Small intestine (tissue), 7 donors: ENCODE results near the gene YOD1. TPM values are rescaled to one million over a fixed set of nuclear protein-coding genes. Genes with fewer than 3 reads are reported as not detected.
"Not testable (repeated sequence)": the region's sequence is repeated elsewhere in the genome, so short reads cannot be mapped to it uniquely, and the experiment has no call there.

Experiments used
- DNase-seq, 2 donors: peaks; one replicate each; pipeline versions ENCODE4 v3.0.0 to v3.0.0-alpha.2; 2013
- FAIRE-seq: peaks from 2 replicates; lab custom pipeline; 2012; peaks lifted over from hg19 to GRCh38; lab: Jason Lieb, UNC
- H3K27ac ChIP-seq, 3 donors: one replicate each; pipeline ENCODE4 v1.5.1; 2013; ENCODE audit warnings: low read length in 2 of 3, mild to moderate bottlenecking in 2 of 3, control low read depth in 1 of 3, inconsistent platforms in 1 of 3, low read depth in 1 of 3, moderate library complexity in 1 of 3
- H3K27me3 ChIP-seq, 3 donors: one replicate each; pipeline ENCODE4 v1.6.1; 2013; ENCODE audit warnings: low read length in 3 of 3, inconsistent platforms in 1 of 3; ENCODE audit not compliant: control insufficient read depth in 3 of 3, insufficient read depth in 3 of 3
- H3K36me3 ChIP-seq, 3 donors: one replicate each; pipeline ENCODE4 v1.6.1; 2013; ENCODE audit warnings: low read length in 3 of 3, inconsistent platforms in 1 of 3, low read depth in 1 of 3, mild to moderate bottlenecking in 1 of 3, moderate library complexity in 1 of 3; ENCODE audit not compliant: control insufficient read depth in 3 of 3, insufficient read depth in 2 of 3
- H3K4me1 ChIP-seq, 3 donors: one replicate each; pipeline ENCODE4 v1.6.1; 2013; ENCODE audit warnings: low read length in 2 of 3, inconsistent platforms in 1 of 3, low read depth in 1 of 3, mild to moderate bottlenecking in 1 of 3, moderate library complexity in 1 of 3; ENCODE audit not compliant: control insufficient read depth in 3 of 3, insufficient read depth in 2 of 3
- H3K4me3 ChIP-seq, 3 donors: one replicate each; pipeline ENCODE4 v1.5.1; 2013; ENCODE audit warnings: low read length in 3 of 3, control low read depth in 1 of 3, inconsistent platforms in 1 of 3, low read depth in 1 of 3, mild to moderate bottlenecking in 1 of 3, moderate library complexity in 1 of 3
- H3K9me3 ChIP-seq, 2 donors: one replicate each; pipeline ENCODE4 v1.6.1; 2013; ENCODE audit warnings: low read depth in 1 of 2, low read length in 1 of 2; ENCODE audit not compliant: control insufficient read depth in 2 of 2, insufficient read depth in 1 of 2
- WGBS, 3 donors: extraction: QIAGEN DNeasy Blood & Tissue Kit; methylation state at CpG; one replicate each; pipeline ENCODE4 v1.1.7; 2013; 5-methylcytosine and 5-hydroxymethylcytosine counted together
- polyA plus RNA-seq, 4 donors: library from polyadenylated mRNA; stranded (reverse) in 3 of 4; unstranded in 1 of 4; fragments of 200-250 nt in 3 of 4; fragments of 120-200 nt in 1 of 4; gene quantifications; one replicate each; pipeline versions ENCODE4 v1.2.1 to v1.2.3, GENCODE V29; 2013
- donor health status: healthy with polysubstance abuse.
- donor health status: control.
- donor health status: control.
- donor health status: Bipolar disorder and iron deficiency.
- donor health status: healthy.

YOD1 gene
- polyA plus RNA-seq, 4 donors = 1.9 to 8.4 (median 2.7) TPM

DNA sequence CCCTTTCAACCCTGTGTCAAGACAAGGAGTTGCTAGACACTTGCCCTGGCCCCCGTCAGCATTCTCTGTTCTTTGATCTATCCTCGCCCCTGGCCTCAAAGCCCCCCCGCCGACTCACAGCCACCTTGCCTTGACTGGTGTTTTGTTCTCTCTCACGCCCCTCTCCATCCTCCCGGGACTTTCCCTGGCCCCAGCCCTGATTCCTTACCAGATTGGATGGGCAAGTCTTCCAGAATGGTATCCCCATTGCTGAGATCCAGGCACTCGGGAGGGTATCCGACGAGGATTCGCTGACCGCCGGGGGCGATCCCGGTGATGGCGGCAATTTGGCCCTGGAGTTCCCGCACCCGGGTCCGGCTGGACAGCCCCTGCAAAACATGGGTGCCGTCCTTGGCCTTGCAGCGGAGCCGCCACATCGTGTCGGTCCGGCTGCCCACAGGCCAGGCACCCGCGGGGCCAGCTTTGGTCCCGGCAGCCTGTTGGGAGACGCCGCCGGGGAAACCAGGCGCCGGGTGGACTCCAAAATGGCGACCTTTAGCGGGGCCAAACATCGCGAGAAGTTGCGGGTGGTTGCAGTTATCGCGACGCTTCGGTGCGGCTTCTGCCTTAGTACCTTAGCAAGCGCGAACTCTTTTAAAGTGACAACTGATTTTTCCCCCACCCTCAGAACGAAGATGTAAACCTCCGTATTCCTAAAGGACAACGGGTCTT, 373 bp downstream of the YOD1 start:
- no peaks in the 10 kb centered on the region for H3K9me3 ChIP-seq
- no peaks in the 10 kb centered on the region for H3K27me3 ChIP-seq
- DNase-seq = peak; percentile 92 to 97
- WGBS, 3 donors = 0 to 1% (median 0%) methylated on average over 47 of the region's 47 CpGs
- H3K27ac ChIP-seq = peak overlapping the region; percentile 79 to 98 (median 94)
- peaks cover 1 to 38% (median 10%) of the 10 kb centered on the region in 3 donors for H3K4me1 ChIP-seq
- peak overlapping the region; percentile 80 to 98 (median 86) for H3K4me3 ChIP-seq
- H3K36me3 ChIP-seq = peaks cover 1 to 4% (median 3%) of the 10 kb centered on the region in 3 donors
- FAIRE-seq = no peak

DNA sequence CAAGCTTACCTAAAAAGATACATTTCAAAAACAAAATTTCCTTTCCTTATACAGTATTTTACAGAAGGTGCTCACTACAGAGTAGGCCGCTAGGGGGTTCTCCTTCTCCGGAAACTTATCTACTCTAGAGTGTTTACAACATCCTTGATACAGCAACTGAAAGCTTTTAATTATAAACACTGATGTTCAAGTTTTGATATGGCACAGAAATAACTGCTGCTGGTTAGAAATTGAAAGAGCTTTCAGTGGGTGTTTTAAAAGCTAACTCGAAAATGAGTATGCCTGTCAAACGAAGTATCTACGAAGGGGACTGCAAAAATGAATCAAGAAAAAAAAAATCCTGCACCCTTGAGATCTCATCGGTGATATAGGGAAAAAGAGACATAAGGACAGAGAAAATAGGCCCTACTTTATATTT, 1.0 kb downstream of the YOD1 start:
- Histone ChIP-seq H3K27me3 (no peaks in the 10 kb centered on the region), H3K4me1 (peaks cover 1 to 33% (median 8%) of the 10 kb centered on the region in 3 donors), H3K4me3 (peak overlapping the region; percentile 80 to 98 (median 86)), H3K36me3 (peaks cover 2 to 4% (median 3%) of the 10 kb centered on the region in 3 donors), H3K9me3 (no peaks in the 10 kb centered on the region), H3K27ac (peak overlapping the region; percentile 79 to 98 (median 94))
- WGBS, 3 donors = 0% methylated on average over 6 of the region's 6 CpGs
- peak; percentile 75 to 78 for DNase-seq
- FAIRE-seq = no peak

DNA sequence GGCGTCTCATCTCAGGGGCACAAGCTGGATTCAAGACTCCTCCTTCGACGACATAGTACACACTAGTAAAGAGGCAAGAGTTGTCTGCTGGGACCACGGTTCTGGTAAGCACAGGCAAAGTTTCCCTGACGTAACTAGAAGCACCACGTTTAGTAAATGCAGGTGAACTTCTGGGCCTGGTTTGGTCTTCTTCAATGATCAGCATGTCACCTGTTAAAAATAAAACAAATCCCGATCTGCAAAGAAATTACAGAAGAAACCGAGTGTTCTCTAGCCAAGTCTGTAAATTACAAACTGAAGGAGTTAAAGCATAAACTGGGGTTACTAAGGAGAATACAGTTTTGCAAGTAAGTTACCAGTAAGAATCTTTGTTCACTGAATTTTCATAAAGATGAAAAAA, 1.5 kb downstream of the YOD1 start:
- 28 to 56% (median 37%) methylated on average over 8 of the region's 8 CpGs for WGBS, 3 donors
- DNase-seq (no peak), FAIRE-seq (no peak)
- no peak overlapping the region for H3K27ac ChIP-seq
- H3K36me3 ChIP-seq = peaks cover 2 to 4% (median 3%) of the 10 kb centered on the region in 3 donors
- H3K4me1 ChIP-seq = peaks cover 1 to 29% (median 8%) of the 10 kb centered on the region in 3 donors
- H3K27me3 ChIP-seq = no peaks in the 10 kb centered on the region
- H3K9me3 ChIP-seq = no peaks in the 10 kb centered on the region
- H3K4me3 ChIP-seq = peak overlapping the region in 2 of 3 donors; percentile 86 to 98

DNA sequence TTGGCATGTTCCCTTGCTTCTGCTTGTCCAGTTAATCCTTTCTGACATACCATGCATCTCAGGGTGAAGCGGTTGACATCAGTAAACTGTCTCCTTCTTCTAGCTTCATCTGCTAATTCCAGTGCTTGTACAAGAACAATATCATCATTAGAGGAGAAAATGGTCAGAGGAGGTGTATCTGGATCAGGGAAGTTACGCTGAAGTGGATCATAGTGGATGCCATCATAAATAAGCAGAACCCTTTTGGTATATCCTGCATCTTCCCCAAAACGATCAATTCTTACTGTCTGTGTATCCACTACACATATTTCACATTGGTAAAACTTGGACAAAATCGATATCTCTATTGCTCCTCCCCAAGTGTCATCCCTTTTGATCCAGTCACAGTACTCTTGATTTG, 2.0 kb downstream of the YOD1 start:
- Histone ChIP-seq H3K27ac (no peak overlapping the region), H3K27me3 (no peaks in the 10 kb centered on the region), H3K36me3 (peaks cover 2 to 4% (median 3%) of the 10 kb centered on the region in 3 donors), H3K4me3 (no peak overlapping the region), H3K9me3 (no peaks in the 10 kb centered on the region), H3K4me1 (peaks cover 1 to 25% (median 8%) of the 10 kb centered on the region in 3 donors)
- 70 to 86% (median 77%) methylated on average over 4 of the region's 4 CpGs for WGBS, 3 donors
- DNase-seq (no peak), FAIRE-seq (no peak)

DNA sequence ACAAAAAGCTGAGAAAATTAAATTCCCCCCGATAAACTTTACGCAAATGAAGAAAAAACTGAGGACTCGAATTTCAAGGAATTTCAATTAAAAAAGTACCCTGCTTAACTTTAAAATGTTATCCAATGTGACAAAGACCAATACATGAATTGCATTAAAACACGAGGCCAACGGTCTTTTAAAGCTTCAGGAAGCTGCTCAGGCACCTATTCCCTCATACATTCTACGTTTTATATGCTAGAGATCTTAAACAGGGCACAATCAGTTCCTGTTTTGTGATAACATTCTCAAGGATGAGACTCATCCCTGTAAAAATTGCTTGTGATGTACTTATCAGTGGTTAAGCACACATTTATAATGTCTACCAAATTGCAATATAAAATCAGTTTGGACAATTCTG, 3.0 kb downstream of the YOD1 start:
- Histone ChIP-seq H3K36me3 (peaks cover 2 to 4% (median 3%) of the 10 kb centered on the region in 3 donors), H3K27ac (no peak overlapping the region), H3K4me3 (no peak overlapping the region), H3K4me1 (peaks cover 1 to 24% (median 8%) of the 10 kb centered on the region in 3 donors), H3K27me3 (no peaks in the 10 kb centered on the region), H3K9me3 (no peaks in the 10 kb centered on the region)
- FAIRE-seq (no peak), DNase-seq (no peak)
- WGBS, 3 donors = 63 to 80% (median 73%) methylated on average over 6 of the region's 6 CpGs

DNA sequence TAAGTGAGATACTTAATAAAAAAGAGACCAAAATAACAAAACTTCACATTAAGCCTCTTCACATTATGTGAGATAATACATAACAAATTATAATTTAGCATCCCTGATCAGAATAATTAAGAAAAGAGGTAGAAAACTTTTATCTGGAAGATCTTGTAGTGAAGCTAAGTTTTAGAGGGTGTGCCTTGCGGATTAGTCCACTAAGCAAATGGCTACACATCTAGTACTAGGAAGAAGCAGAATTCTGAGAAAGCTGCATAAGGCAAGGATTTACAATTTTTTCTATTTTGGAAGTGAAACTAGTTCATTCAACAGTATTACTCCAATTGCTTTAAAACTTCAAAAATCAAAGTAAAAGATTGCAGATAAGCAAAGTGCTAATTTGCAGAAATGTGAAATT, 3.5 kb downstream of the YOD1 start:
- no peaks in the 10 kb centered on the region for H3K9me3 ChIP-seq
- no peak for FAIRE-seq
- WGBS, 3 donors = 83 to 90% (median 86%) methylated on average over 1 of the region's 1 CpG
- no peaks in the 10 kb centered on the region for H3K27me3 ChIP-seq
- DNase-seq = no peak
- peaks cover 1 to 23% (median 8%) of the 10 kb centered on the region in 3 donors for H3K4me1 ChIP-seq
- H3K27ac ChIP-seq = no peak overlapping the region
- peaks cover 2 to 4% (median 3%) of the 10 kb centered on the region in 3 donors for H3K36me3 ChIP-seq
- H3K4me3 ChIP-seq = no peak overlapping the region

DNA sequence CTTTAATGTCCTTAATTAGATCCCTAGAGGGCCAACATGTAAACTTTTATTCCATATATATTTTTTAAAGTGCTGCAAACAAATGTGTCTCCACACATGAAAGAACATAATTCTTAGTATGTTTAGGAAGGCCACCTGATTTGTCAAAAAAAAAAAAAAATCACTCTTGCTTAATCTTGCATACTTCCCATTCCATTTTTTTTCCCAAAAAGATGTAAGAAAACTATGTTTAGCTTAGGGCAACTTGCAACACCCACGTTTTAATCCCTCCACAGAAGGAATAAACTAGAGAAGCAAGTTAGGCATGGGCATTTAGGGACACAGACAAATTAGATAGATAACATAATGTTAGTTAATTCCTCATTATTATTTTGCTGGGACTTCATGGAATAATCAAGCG, 5.6 kb downstream of the YOD1 start:
- FAIRE-seq (no peak), DNase-seq (no peak)
- no peaks in the 10 kb centered on the region for H3K9me3 ChIP-seq
- H3K4me3 ChIP-seq = no peak overlapping the region
- peaks cover 2 to 4% (median 3%) of the 10 kb centered on the region in 3 donors for H3K36me3 ChIP-seq
- WGBS, 3 donors = 69 to 77% (median 70%) methylated on average over 2 of the region's 2 CpGs
- no peaks in the 10 kb centered on the region for H3K27me3 ChIP-seq
- H3K4me1 ChIP-seq = peaks cover 0 to 8% (median 3%) of the 10 kb centered on the region in 3 donors
- no peak overlapping the region for H3K27ac ChIP-seq

DNA sequence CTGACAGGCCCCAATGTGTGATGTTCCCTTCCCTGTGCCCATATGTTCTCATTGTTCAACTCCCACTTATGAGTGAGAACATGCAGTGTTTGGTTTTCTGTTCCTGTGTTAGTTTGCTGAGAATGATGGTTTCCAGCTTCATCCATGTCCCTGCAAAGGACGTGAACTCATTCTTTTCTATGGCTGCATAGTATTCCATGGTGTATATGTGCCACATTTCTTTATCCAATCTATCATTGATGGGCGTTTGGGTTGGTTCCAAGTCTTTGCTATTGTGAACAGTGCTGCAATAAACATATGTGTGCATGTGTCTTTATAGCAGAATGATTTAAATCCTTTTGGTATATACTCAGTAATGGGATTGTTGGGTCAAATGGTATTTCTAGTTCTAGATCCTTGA, 9.6 kb downstream of the YOD1 start:
- H3K4me3 ChIP-seq, FAIRE-seq, H3K27me3 ChIP-seq, H3K9me3 ChIP-seq, H3K36me3 ChIP-seq, DNase-seq, H3K27ac ChIP-seq: not testable (repeated sequence)
- 91 to 93% (median 92%) methylated on average over 2 of the region's 2 CpGs for WGBS, 3 donors
- peaks cover 0 to 12% (median 3%) of the 10 kb centered on the region in 3 donors for H3K4me1 ChIP-seq
